SK-N-DZ (cell line): Measurements from ENCODE around the gene DLX5.

Source experiments
- DNase-seq: peaks from one replicate; pipeline ENCODE4 v3.0.0-alpha.2; 2015; ENCODE audit warnings: low spot score
- small RNA-seq, 2 experiments: library from RNA; depleted of rRNA; stranded (forward); fragments of <200 nt; gene quantifications; one replicate each; pipeline ENCODE3, GENCODE V24; 2014

The DLX5 gene

DNA sequence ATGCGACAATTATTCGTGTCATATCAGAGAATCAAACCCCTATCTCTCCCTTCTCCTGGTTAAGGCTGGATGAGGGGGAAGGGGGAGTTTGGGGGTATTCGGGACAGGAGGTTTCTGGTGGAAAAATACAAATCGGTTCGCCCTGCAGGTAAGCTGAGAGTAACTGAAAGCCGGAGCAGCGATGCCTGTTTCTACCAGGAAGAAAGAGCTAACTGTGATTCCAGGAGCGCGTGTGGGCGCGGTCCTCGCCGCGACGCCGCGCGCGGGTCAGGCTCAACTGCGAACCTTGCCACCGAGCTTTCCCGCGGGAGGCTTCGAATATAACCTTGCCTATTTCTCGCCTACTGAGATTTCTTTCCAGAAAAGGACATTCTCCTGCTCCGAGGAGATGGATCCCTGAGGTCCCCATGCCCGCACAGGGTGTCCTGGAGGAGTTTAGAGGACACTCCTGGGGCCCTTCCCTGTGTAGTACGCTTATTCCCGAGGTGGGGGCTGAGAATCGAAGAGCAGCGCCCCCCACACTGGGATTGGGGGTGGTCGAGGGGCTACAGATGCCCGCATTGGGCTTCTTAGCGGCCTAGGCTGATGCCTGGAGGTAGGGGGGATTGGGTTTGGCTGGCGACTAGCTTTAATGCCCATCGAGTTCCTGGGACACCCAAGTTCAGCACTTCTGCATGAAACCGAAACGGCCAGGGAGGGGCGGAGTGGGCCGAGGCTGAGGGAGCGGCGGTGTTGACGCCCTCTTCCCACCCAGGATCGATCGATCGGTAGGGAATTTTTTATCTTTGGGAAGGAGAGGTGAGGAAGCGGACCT is 32.2 kb downstream of the DLX5 start:
- no peak for DNase-seq

DNA sequence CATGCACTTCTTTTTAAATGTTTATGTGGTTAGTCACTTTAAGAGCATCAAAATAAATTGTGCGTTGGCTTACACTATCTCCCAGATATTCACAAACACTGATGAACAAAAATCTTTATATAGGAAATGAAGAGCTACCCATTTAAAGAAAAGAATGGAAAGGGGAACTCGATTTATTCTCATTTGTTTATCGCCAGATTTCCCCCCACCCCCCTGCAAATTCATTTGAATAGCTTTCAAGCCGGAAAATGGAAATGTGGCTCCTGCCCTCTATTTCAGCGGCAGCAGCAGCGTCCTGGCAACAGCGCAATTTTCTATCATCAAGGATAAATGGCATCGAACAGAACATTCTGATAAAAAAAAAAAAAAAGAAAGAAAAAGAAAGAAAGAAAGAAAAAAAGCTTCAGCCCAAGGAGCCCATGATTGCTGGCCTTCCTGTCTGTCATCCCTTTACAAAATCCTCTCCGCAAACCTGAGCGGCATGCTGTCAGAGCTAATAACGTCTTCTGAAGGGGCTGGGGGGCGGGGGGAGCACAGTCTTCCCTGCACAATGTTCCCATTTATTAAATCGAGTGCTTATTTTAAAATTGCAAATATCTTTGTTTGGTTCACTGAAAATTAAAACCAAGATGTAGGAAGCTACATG is 33.0 kb downstream of the DLX5 start:
- no peak for DNase-seq

DNA sequence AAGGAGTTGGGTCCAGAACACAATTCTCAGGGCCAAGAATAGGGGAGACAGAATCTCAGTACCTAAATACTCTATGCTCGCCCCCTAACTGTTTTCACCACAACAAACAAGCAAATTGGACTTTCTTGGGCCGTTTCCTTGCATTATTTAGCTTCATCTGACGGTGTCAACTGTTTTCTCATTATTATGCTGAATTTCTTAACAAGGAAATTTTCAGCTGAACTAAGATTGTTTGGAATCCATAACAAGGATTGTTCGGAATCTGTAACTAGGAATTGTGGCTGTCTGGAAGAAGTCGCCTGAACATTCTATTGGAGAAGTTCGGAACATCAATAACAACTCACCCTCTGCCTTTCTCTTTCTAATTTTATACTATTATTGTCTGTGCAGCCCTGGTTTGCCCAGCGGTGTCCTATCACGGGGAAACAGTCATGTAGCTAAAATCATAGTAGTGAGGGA is 34.7 kb downstream of the DLX5 start:
- DNase-seq: no peak

DNA sequence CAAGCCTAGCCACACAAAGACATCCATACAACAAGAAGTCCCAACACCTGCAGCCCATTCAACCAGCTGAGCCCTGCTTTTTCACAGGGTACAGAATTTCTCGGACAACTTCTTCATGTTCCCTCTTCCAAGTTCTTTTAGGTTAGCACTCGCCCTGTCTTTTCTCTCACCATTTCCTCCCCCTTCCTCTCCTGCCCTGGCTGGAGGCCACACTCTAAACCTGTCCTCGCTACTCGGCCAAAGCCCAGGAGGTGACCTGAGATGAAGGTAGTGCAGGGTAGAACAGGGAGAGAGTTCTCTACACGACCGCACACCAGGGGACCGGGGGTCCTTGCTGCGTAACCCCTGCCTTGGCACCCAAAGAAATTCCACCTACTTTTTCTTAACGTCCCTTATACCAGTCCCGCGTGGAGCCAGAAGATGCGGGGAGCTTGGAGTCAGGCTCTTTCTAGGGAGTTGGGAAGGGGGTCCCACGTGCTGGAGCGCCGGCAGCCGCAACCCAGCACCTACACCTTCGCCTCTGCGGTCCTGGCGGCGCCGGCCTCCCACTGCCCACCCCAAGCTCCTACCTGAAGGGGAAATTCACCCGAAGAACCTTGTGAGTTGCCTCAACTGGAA is 35.3 kb downstream of the DLX5 start:
- no peak for DNase-seq

DNA sequence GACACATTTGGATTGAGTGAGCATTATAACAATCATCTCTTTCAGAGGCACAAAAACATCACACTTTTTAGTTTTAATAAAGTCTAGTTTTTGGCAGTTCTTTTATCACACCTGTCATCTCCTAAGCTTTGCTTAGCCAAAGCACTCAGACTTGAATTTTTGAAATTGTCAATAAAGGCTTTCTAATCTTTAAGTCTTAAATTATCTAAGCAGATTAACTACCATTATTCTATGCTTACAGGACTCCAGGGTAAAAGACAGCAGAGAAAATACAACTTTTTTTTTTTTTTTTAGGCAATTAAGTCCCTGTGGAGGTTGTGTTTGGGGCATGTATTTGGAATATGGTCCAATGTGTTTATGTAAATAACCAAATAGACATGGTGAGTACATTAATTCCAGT is 36.9 kb downstream of the DLX5 start:
- DNase-seq: no peak

DNA sequence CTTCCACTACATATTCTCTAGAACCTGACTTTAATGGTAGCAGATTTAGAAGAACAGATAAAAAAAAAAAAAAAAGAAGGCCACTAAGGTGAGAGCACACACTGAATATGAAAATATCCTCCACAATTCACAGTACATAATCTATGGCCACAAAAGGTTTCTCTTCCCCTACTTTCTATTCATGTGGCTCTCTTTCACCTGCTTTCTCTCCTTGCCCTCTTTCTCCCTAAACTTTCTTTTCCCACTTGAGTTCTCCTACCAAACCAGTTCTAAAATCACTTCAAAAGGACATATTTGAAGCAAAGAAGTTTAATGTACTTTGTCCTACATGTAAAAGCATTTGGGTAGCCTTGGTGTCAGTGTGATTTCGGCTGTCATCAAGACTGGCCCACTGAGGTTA is 37.7 kb downstream of the DLX5 start:
- no peak for DNase-seq

DNA sequence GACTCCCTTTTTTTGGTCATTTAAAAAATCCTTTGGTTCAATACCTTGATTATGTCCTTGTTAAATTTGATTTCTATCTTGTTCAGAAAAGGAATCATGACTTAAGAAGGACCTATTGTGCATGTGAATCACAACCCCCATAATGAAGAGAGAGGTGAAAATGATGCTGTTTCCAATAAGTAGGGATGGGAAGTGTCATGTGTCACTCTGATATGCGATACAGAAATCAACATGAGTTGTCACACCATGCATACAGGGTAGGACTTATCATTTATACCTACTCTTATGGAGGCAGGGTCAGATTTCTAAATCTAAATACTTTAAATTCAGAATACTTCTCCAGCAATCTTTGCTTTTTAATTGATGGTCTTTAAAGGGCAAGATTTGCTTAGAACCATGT is 38.6 kb downstream of the DLX5 start:
- no peak for DNase-seq

DNA sequence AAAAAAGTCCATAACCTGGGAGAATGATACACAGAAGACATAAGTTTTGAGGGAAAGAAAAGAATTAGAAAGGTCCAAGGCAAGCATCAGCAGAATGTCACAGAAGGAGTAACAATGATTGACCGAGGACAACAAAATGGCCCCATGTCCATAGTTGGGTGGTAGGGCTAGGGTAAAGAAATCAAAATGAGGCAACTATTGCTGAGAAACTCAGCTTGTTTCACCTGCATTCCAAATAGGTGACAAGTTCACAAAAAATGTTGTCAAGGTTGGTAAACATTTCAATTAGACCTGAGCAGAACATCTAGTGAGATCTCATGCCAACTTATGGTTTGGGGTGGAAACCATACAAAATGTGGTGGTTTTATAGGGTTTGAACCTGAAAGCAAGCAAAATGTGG is 42.0 kb downstream of the DLX5 start:
- no peak for DNase-seq

DNA sequence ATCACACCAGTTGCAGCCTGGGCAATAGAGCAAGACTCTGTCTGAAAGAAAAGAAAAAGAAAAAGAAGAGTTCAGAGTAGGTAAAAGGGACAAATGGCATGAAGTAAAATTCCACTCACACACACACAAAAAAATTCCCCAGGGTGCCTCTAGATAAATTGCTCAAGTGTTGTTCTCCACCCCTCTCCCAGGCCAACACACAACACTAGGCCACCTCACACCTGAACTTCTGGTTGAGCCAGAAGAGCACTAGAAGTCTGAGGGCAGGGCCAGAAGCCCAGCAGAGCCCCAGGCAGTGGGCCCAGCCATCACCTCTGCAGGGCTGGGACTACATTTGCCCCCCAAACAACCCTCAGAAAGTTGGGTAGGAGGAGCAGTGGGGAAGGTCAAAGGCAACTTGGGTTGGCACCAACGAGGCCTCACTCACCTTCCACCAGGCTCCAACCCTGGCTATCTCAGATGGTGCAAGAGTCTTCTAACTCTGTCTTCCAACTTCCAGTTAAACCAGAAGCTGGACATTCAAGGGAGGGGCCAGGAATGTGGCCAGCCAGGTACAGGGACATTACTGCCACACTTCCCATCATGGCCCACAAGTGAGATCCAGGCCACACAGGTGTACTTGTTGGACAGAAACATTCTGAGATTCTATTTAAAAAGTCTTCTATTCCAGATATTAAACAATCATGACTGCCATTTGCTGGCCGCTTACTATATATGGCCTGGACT is 44.9 kb downstream of the DLX5 start:
- no peak for DNase-seq

DNA sequence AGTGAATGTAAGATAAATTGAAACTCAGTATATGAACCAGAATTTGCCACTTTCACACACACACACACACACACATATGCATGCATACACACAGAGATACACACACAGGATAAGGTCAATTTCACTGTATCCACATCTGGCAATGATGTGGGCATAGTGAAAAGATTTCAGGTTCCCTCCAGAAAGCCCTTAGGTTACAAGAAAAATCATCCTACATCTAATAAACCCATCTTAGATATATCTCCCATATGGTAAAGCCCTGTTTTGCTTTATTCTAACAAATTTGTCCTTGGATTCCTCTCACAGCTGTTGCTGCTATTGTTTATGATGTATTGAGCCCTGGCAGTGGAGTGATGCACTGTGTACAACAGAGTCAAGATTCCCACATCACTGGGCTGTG is 47.2 kb downstream of the DLX5 start:
- no peak for DNase-seq

DNA sequence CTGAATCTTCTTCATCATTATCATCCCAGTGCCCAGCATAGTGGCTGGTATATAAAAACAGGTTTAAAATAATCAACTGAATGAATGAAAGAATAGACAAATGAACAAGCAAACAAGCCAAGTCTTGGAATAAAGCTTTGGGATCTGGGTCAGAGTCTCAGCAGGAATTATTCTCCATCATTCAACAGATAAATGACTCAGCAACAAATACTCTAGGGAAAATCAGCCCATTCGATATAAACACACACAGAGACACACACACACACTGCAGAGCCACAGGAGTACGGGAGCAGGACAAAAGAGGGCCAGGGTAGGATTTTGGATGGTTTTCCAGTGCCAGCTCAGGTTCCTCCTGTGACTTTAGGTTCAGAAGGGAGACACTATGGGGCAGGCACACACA is 48.5 kb downstream of the DLX5 start:
- DNase-seq: no peak

DNA sequence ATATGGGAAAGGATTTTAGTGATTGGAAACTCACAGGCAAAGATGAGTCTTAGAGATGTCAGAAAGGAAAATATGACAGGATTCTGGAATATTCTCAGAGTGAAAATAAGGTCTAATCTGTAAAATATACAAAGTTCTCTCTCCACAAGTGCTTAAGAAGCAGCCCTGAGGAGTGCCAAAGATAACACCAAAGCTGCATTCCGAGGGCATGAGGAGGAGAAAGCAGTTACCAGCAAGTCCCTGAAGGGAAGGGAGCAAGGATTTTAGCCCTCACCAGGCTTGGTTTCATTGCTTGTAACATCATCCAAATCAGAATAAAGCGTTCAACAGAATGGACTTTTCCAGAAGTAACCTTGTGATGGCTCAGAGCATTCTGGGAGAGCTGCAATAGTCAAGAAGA is 50.6 kb downstream of the DLX5 start:
- no peak for DNase-seq

DNA sequence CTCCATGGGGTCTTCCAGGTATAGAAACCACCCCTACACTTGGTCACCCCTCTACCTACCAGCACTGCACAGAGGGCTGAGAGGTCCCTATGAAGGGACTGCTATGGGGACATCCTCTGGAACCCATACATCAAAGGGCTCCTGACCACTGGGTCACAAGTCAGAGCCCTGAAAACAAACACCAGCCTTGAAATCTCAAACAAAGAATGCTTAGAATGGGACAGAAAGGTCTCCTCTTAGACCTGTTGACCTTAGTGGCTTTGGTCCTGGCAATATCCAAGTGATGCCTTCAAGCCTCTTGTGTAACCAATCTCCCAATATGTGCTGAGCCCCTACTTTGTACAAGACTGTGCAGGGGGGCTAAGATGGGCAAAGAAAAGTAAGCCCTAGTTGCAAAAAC is 53.9 kb downstream of the DLX5 start:
- no peak for DNase-seq

Small RNA genes within 50 kb of the gene (small RNA-seq; reads per million reads assigned to genes)
- 0 reads per million in 2 experiments for gene RF01778
